ENCODE results near the gene MKNK1.

Gene MKNK1

GRCh38 chr1:46543761-46544560, 60.1 kb downstream of the MKNK1 start:
- DNase-seq (ENCODE audit: low spot score), result no peak

- DNase-seq (ENCODE audit: low spot score), result no peak
These were observed 60.7 kb downstream of the MKNK1 start for GRCh38 chr1:46543382-46543760.

GRCh38 chr1:46539972-46540371, 64.1 kb downstream of the MKNK1 start:
- no peak for DNase-seq (ENCODE audit: low spot score)

GRCh38 chr1:46538147-46538546, 65.9 kb downstream of the MKNK1 start:
- DNase-seq (ENCODE audit: low spot score), result no peak

GRCh38 chr1:46537651-46538050, 66.4 kb downstream of the MKNK1 start:
- no peak for DNase-seq (ENCODE audit: low spot score)

- no peak for DNase-seq (ENCODE audit: low spot score)
These were observed 67.5 kb downstream of the MKNK1 start for GRCh38 chr1:46536527-46536926.

GRCh38 chr1:46535063-46535462, 69.0 kb downstream of the MKNK1 start:
- no peak for DNase-seq (ENCODE audit: low spot score)

- DNase-seq (ENCODE audit: low spot score), result no peak
These were observed 70.7 kb downstream of the MKNK1 start for GRCh38 chr1:46533179-46533864.

- peak; percentile 45 for DNase-seq (ENCODE audit: low spot score)
These were observed 71.4 kb downstream of the MKNK1 start for GRCh38 chr1:46532498-46533178.

- no peak for DNase-seq (ENCODE audit: low spot score)
These were observed 72.0 kb downstream of the MKNK1 start for GRCh38 chr1:46532095-46532494.

- DNase-seq (ENCODE audit: low spot score), result no peak
These were observed 73.2 kb downstream of the MKNK1 start for GRCh38 chr1:46530791-46531409.

GRCh38 chr1:46530311-46530710, 73.8 kb downstream of the MKNK1 start:
- no peak for DNase-seq (ENCODE audit: low spot score)

- DNase-seq (ENCODE audit: low spot score), result no peak
These were observed 74.9 kb downstream of the MKNK1 start for GRCh38 chr1:46529031-46529630.

GRCh38 chr1:46528297-46528955, 75.6 kb downstream of the MKNK1 start:
- DNase-seq (ENCODE audit: low spot score), result no peak

GRCh38 chr1:46527474-46528296, 76.4 kb downstream of the MKNK1 start:
- peak; percentile 56 for DNase-seq (ENCODE audit: low spot score)

- DNase-seq (ENCODE audit: low spot score), result no peak
These were observed 77.3 kb downstream of the MKNK1 start for GRCh38 chr1:46526691-46527291.

GRCh38 chr1:46526013-46526690, 77.9 kb downstream of the MKNK1 start:
- no peak for DNase-seq (ENCODE audit: low spot score)

- DNase-seq (ENCODE audit: low spot score), result no peak
These were observed 78.7 kb downstream of the MKNK1 start for GRCh38 chr1:46525253-46525983.

GRCh38 chr1:46524843-46525242, 79.2 kb downstream of the MKNK1 start:
- DNase-seq (ENCODE audit: low spot score), result no peak

Data from SK-N-DZ (cell line).